NOMO-1 (cell line): ENCODE data around the gene C19orf44.
A peak's percentile ranks its signal among the peaks of the same experiment; 100 is the strongest.
"Not testable (repeated sequence)": the region's sequence is repeated elsewhere in the genome, so short reads cannot be mapped to it uniquely, and the experiment has no call there.

Source experiments
- DNase-seq, 2 experiments: peaks; one replicate each; lab custom pipeline; 2025; ENCODE audit not compliant: unreplicated experiment in 2 of 2; lab: John Stamatoyannopoulos, UW

The C19orf44 gene

GRCh38 chr19:16495982-16496612 is at the start of gene C19orf44, which contains the start of gene CALR3:
Gene C19orf44 (plus strand): TSS chr19:16496394. CDS start chr19:16500793, 4,399 bp downstream.
Gene CALR3 (minus strand): TSS chr19:16496167. CDS start chr19:16496129, 38 bp downstream.
- DNase-seq: peak; percentile 98 to 99

GRCh38 chr19:16446724-16447368 is 49.3 kb upstream of the C19orf44 start:
- peak; percentile 86 to 89 for DNase-seq

- not testable (repeated sequence) for DNase-seq
Measured at GRCh38 chr19:16448872-16449271, 47.3 kb upstream of the C19orf44 start.

GRCh38 chr19:16449330-16449961 is 46.7 kb upstream of the C19orf44 start:
- no peak for DNase-seq

GRCh38 chr19:16452325-16452724 is 43.9 kb upstream of the C19orf44 start:
- no peak for DNase-seq

GRCh38 chr19:16454351-16454918 is 41.8 kb upstream of the C19orf44 start:
- DNase-seq: no peak

- no peak for DNase-seq
Measured at GRCh38 chr19:16455489-16455888, 40.7 kb upstream of the C19orf44 start.

- DNase-seq: no peak
Measured at GRCh38 chr19:16456652-16457194, 39.5 kb upstream of the C19orf44 start.

GRCh38 chr19:16457195-16457953 is 38.8 kb upstream of the C19orf44 start:
- DNase-seq: no peak

- no peak for DNase-seq
Measured at GRCh38 chr19:16457954-16458331, 38.3 kb upstream of the C19orf44 start.

- no peak for DNase-seq
Measured at GRCh38 chr19:16458391-16459341, 37.5 kb upstream of the C19orf44 start.

GRCh38 chr19:16459680-16460079 is 36.5 kb upstream of the C19orf44 start:
- no peak for DNase-seq

GRCh38 chr19:16460454-16460853 is 35.7 kb upstream of the C19orf44 start:
- no peak for DNase-seq

- no peak for DNase-seq
Measured at GRCh38 chr19:16461630-16462051, 34.6 kb upstream of the C19orf44 start.

- DNase-seq: no peak
Measured at GRCh38 chr19:16462757-16463250, 33.4 kb upstream of the C19orf44 start.

GRCh38 chr19:16463341-16463990 is 32.7 kb upstream of the C19orf44 start:
- no peak for DNase-seq

GRCh38 chr19:16463991-16464575 is 32.1 kb upstream of the C19orf44 start:
- no peak for DNase-seq

- no peak for DNase-seq
Measured at GRCh38 chr19:16465239-16465638, 31.0 kb upstream of the C19orf44 start.
